Loucy (cell line): ENCODE data around the gene MTMR12.

Experiments used
- H2AFZ ChIP-seq: fragments of 200-600 bp; sonication (generic); 2 replicates; pipeline ENCODE4 v1.6.0; 2016; ENCODE audit warnings: antibody characterized with exemption, mild to moderate bottlenecking, low read length, moderate library complexity
- H3F3A ChIP-seq: fragments of 200-600 bp; 2 replicates; pipeline ENCODE4 v1.6.0; 2016; ENCODE audit warnings: antibody characterized with exemption, low read depth, mild to moderate bottlenecking
- H3K27me3 ChIP-seq: fragments of 200-600 bp; sonication (generic); 2 replicates; pipeline ENCODE4 v1.6.1; 2014; ENCODE audit warnings: low read length, mild to moderate bottlenecking; ENCODE audit not compliant: insufficient read depth, poor library complexity, severe bottlenecking
- H3K36me3 ChIP-seq: fragments of 200-600 bp; sonication (generic); 2 replicates; pipeline ENCODE4 v1.6.1; 2016; ENCODE audit warnings: low read length; ENCODE audit not compliant: insufficient read depth
- H3K4me1 ChIP-seq: fragments of 200-600 bp; sonication (generic); 2 replicates; pipeline ENCODE4 v1.5.1; 2014; ENCODE audit warnings: low read length, mild to moderate bottlenecking; ENCODE audit not compliant: insufficient read depth, poor library complexity, severe bottlenecking
- H3K4me2 ChIP-seq: fragments of 200-600 bp; sonication (generic); 2 replicates; pipeline ENCODE4 v1.6.0; 2014; ENCODE audit warnings: antibody characterized with exemption, low read length, low read depth, mild to moderate bottlenecking; ENCODE audit not compliant: poor library complexity, severe bottlenecking
- H3K4me3 ChIP-seq: fragments of 200-600 bp; sonication (generic); 2 replicates; pipeline ENCODE4 v1.5.1; 2014; ENCODE audit warnings: low read length, mild to moderate bottlenecking, mixed read lengths; ENCODE audit not compliant: poor library complexity, severe bottlenecking
- H3K79me2 ChIP-seq: fragments of 200-600 bp; sonication (generic); 2 replicates; pipeline ENCODE4 v1.6.1; 2014; ENCODE audit warnings: low read length; ENCODE audit not compliant: insufficient read depth
- H3K9ac ChIP-seq: fragments of 200-600 bp; sonication (generic); 2 replicates; pipeline ENCODE4 v1.6.0; 2014; ENCODE audit warnings: mild to moderate bottlenecking, low read depth, low read length, moderate library complexity; ENCODE audit not compliant: poor library complexity, severe bottlenecking
- H3K9me2 ChIP-seq: fragments of 200-600 bp; sonication (generic); replicated peaks from 2 replicates; pipeline ENCODE4 v1.6.1; 2016; ENCODE audit warnings: low read depth, low read length, mixed read lengths
- H3K9me3 ChIP-seq: fragments of 200-600 bp; sonication (generic); 2 replicates; pipeline ENCODE4 v1.6.1; 2014; ENCODE audit warnings: mild to moderate bottlenecking, antibody characterized with exemption, low read length, low read depth; ENCODE audit not compliant: insufficient read depth
- H4K20me1 ChIP-seq: fragments of 200-600 bp; sonication (generic); 2 replicates; pipeline ENCODE4 v1.6.0; 2014; ENCODE audit warnings: antibody characterized with exemption, low read length, mild to moderate bottlenecking; ENCODE audit not compliant: insufficient read depth, poor library complexity, severe bottlenecking
- EZH2phosphoT487 ChIP-seq: fragments of 200-600 bp; IDR thresholded peaks from 2 replicates; pipeline ENCODE4 v1.6.1; 2018; ENCODE audit warnings: antibody characterized with exemption, mild to moderate bottlenecking, moderate library complexity, borderline replicate concordance
- TF ChIP-seq, protein P1 (sequence below): fragments of 200-600 bp; sonication (generic); conservative IDR thresholded peaks from 2 replicates; pipeline ENCODE4 v1.5.1; 2014; ENCODE audit warnings: mild to moderate bottlenecking, antibody characterized with exemption, low read length

MTMR12 gene

GRCh38 chr5:32273821-32274220 lies 38.9 kb downstream of the MTMR12 start:
- TF ChIP-seq, protein P1, sequence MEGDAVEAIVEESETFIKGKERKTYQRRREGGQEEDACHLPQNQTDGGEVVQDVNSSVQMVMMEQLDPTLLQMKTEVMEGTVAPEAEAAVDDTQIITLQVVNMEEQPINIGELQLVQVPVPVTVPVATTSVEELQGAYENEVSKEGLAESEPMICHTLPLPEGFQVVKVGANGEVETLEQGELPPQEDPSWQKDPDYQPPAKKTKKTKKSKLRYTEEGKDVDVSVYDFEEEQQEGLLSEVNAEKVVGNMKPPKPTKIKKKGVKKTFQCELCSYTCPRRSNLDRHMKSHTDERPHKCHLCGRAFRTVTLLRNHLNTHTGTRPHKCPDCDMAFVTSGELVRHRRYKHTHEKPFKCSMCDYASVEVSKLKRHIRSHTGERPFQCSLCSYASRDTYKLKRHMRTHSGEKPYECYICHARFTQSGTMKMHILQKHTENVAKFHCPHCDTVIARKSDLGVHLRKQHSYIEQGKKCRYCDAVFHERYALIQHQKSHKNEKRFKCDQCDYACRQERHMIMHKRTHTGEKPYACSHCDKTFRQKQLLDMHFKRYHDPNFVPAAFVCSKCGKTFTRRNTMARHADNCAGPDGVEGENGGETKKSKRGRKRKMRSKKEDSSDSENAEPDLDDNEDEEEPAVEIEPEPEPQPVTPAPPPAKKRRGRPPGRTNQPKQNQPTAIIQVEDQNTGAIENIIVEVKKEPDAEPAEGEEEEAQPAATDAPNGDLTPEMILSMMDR, result no peak
- no peak for TF ChIP-seq EZH2phosphoT487
- H3K4me1 ChIP-seq, result peaks cover 9% of the 10 kb centered on the region
- peaks cover 50% of the 10 kb centered on the region; the same call in 1 of the 2 replicates for H3K36me3 ChIP-seq
- H3F3A ChIP-seq, result no peaks in the 10 kb centered on the region
- H3K4me3 ChIP-seq, result no peak overlapping the region
- H4K20me1 ChIP-seq, result no peaks in the 10 kb centered on the region
- H3K79me2 ChIP-seq, result no peaks in the 10 kb centered on the region
- no peaks in the 10 kb centered on the region for H3K27me3 ChIP-seq
- no peak overlapping the region for H2AFZ ChIP-seq
- no peak overlapping the region for H3K9ac ChIP-seq
- no peaks in the 10 kb centered on the region for H3K9me2 ChIP-seq
- no peaks in the 10 kb centered on the region for H3K9me3 ChIP-seq
- H3K4me2 ChIP-seq, result no peak overlapping the region

GRCh38 chr5:32272746-32273145 lies 40.0 kb downstream of the MTMR12 start:
- H3F3A ChIP-seq, result no peaks in the 10 kb centered on the region
- H2AFZ ChIP-seq, result no peak overlapping the region
- TF ChIP-seq, protein P1, result no peak
- no peak for TF ChIP-seq EZH2phosphoT487
- H3K27me3 ChIP-seq, result no peaks in the 10 kb centered on the region
- no peak overlapping the region for H3K4me2 ChIP-seq
- no peaks in the 10 kb centered on the region for H3K79me2 ChIP-seq
- H4K20me1 ChIP-seq, result no peaks in the 10 kb centered on the region
- no peaks in the 10 kb centered on the region for H3K9me3 ChIP-seq
- H3K9me2 ChIP-seq, result no peaks in the 10 kb centered on the region
- no peak overlapping the region for H3K9ac ChIP-seq
- H3K36me3 ChIP-seq, result peaks cover 50% of the 10 kb centered on the region; the same call in 1 of the 2 replicates
- peaks cover 2% of the 10 kb centered on the region for H3K4me1 ChIP-seq
- H3K4me3 ChIP-seq, result no peak overlapping the region

GRCh38 chr5:32270946-32271345 lies 41.8 kb downstream of the MTMR12 start:
- H3F3A ChIP-seq, result no peaks in the 10 kb centered on the region
- no peaks in the 10 kb centered on the region for H3K9me2 ChIP-seq
- H3K27me3 ChIP-seq, result no peaks in the 10 kb centered on the region
- H4K20me1 ChIP-seq, result no peaks in the 10 kb centered on the region
- H3K4me2 ChIP-seq, result no peak overlapping the region
- no peak overlapping the region for H3K4me3 ChIP-seq
- no peak overlapping the region for H2AFZ ChIP-seq
- no peak overlapping the region for H3K9ac ChIP-seq
- no peaks in the 10 kb centered on the region for H3K79me2 ChIP-seq
- H3K36me3 ChIP-seq, result peaks cover 60% of the 10 kb centered on the region; the same call in 1 of the 2 replicates
- no peaks in the 10 kb centered on the region for H3K9me3 ChIP-seq
- TF ChIP-seq EZH2phosphoT487, result no peak
- TF ChIP-seq, protein P1, result no peak
- H3K4me1 ChIP-seq, result no peaks in the 10 kb centered on the region
